GM10847 (cell line): ENCODE results near the gene PPHLN1.

Source experiments
- POLR2A ChIP-seq: IDR thresholded peaks from 2 replicates; pipeline ENCODE4 v1.6.1; 2011; ENCODE audit not compliant: insufficient read length; ENCODE audit errors: extremely low read depth

Gene PPHLN1

GRCh38 chr12:42356344-42356743, 30.4 kb downstream of the PPHLN1 start:
- no peak for TF ChIP-seq POLR2A

- no peak for TF ChIP-seq POLR2A
Observed at GRCh38 chr12:42360747-42361403, 34.9 kb downstream of the PPHLN1 start.

- TF ChIP-seq POLR2A, result no peak
Observed at GRCh38 chr12:42361909-42362646, 36.1 kb downstream of the PPHLN1 start.

- no peak for TF ChIP-seq POLR2A
Observed at GRCh38 chr12:42362647-42363260, 36.8 kb downstream of the PPHLN1 start.

- TF ChIP-seq POLR2A, result no peak
Observed at GRCh38 chr12:42364692-42365091, 38.7 kb downstream of the PPHLN1 start.

GRCh38 chr12:42365486-42365885, 39.5 kb downstream of the PPHLN1 start:
- no peak for TF ChIP-seq POLR2A

GRCh38 chr12:42370013-42370412, 44.0 kb downstream of the PPHLN1 start:
- no peak for TF ChIP-seq POLR2A

GRCh38 chr12:42372154-42372791, 46.3 kb downstream of the PPHLN1 start:
- TF ChIP-seq POLR2A, result no peak

- no peak for TF ChIP-seq POLR2A
Observed at GRCh38 chr12:42373669-42374068, 47.7 kb downstream of the PPHLN1 start.

GRCh38 chr12:42380733-42381132, 54.8 kb downstream of the PPHLN1 start:
- TF ChIP-seq POLR2A, result no peak

GRCh38 chr12:42382013-42382696, 56.2 kb downstream of the PPHLN1 start:
- no peak for TF ChIP-seq POLR2A

- TF ChIP-seq POLR2A, result no peak
Observed at GRCh38 chr12:42385326-42385841, 59.4 kb downstream of the PPHLN1 start.

- TF ChIP-seq POLR2A, result no peak
Observed at GRCh38 chr12:42386308-42386707, 60.3 kb downstream of the PPHLN1 start.

- no peak for TF ChIP-seq POLR2A
Observed at GRCh38 chr12:42394429-42394828, 68.5 kb downstream of the PPHLN1 start.
